OCI-LY1 (cell line): ENCODE results near the gene GTSE1.

Source experiments
- EZH2 ChIP-seq: fragments of 200-600 bp; sonication (generic), shearing (Covaris generic); IDR thresholded peaks from 2 replicates; pipeline ENCODE4 v1.8.0; 2017; ENCODE audit warnings: borderline replicate concordance, mixed run types, mild to moderate bottlenecking, antibody characterized with exemption, low read length, moderate library complexity, mixed read lengths
- TF ChIP-seq, protein P1 (sequence below): fragments of 200-600 bp; sonication (generic), shearing (Covaris generic); IDR thresholded peaks from 2 replicates; pipeline ENCODE4 v1.5.1; 2017; ENCODE audit warnings: mild to moderate bottlenecking, antibody characterized with exemption, low read length, moderate library complexity, mixed read lengths

DNA sequence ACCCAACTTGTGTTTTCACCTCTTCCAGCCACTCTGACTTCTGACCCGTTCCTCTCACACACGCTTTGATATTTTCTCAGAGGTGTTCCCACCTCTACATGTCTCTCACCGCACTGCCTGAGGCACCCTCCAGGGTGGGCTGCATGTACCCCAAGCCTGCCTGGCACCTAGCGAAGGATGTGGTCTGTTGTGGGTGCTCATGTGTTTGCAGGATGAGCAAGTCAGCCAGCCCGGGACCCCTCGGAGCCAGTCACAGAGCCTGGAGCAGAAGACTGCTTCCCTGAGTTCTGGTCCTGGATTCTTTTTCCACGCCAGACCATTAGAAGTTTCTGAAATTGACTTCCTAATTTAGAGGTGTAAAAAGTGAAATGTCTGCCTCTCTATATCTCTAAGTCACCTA is 3.8 kb downstream of the GTSE1 start:
- TF ChIP-seq, protein P1, sequence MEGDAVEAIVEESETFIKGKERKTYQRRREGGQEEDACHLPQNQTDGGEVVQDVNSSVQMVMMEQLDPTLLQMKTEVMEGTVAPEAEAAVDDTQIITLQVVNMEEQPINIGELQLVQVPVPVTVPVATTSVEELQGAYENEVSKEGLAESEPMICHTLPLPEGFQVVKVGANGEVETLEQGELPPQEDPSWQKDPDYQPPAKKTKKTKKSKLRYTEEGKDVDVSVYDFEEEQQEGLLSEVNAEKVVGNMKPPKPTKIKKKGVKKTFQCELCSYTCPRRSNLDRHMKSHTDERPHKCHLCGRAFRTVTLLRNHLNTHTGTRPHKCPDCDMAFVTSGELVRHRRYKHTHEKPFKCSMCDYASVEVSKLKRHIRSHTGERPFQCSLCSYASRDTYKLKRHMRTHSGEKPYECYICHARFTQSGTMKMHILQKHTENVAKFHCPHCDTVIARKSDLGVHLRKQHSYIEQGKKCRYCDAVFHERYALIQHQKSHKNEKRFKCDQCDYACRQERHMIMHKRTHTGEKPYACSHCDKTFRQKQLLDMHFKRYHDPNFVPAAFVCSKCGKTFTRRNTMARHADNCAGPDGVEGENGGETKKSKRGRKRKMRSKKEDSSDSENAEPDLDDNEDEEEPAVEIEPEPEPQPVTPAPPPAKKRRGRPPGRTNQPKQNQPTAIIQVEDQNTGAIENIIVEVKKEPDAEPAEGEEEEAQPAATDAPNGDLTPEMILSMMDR: no peak
- no peak for TF ChIP-seq EZH2
